SK-N-SH treated with all-trans-retinoic acid at 6 μM for 48 hours (cell line): ENCODE results near the gene GTF3C2.

Experiments used
- CSRNP3 ChIP-seq: fragments of 250-450 bp; sonication (Bioruptor Pico); IDR thresholded peaks from 2 replicates; pipeline ENCODE4 v1.5.1; 2021; ENCODE audit warnings: mild to moderate bottlenecking, moderate library complexity
- PATZ1 ChIP-seq: fragments of 250-450 bp; sonication (Bioruptor Pico); IDR thresholded peaks from 2 replicates; pipeline ENCODE4 v1.8.0; 2020; ENCODE audit warnings: mild to moderate bottlenecking, moderate library complexity, borderline replicate concordance
- ZFP3 ChIP-seq: fragments of 250-450 bp; sonication (Bioruptor Pico); IDR thresholded peaks from 2 replicates; pipeline ENCODE4 v1.5.0; 2020; ENCODE audit warnings: mild to moderate bottlenecking, moderate library complexity
- ZNF70 ChIP-seq: fragments of 450-650 bp; formaldehyde crosslinking; IDR thresholded peaks from 2 replicates; pipeline ENCODE4 v1.5.0; 2020; ENCODE audit warnings: mild to moderate bottlenecking, moderate library complexity

- no peak for TF ChIP-seq ZFP3 (CRISPR knock-in tag)
- no peak for TF ChIP-seq ZNF70 (CRISPR knock-in tag)
- no peak for TF ChIP-seq CSRNP3 (CRISPR knock-in tag)
- TF ChIP-seq PATZ1: no peak
Measured at GRCh38 chr2:27363933-27364332, 7.4 kb upstream of the GTF3C2 start.
